Globus pallidus (tissue), 1 donor: Measurements from ENCODE around the gene GSG1L2.

ENCODE experiments used
- DNase-seq: peaks from one replicate; pipeline ENCODE4 v3.0.0-alpha.2; 2015; ENCODE audit warnings: low spot score

GSG1L2 gene

GRCh38 chr17:9824797-9825338, 3.0 kb upstream of the GSG1L2 start:
- no peak for DNase-seq

GRCh38 chr17:9824094-9824493, 2.2 kb upstream of the GSG1L2 start:
- no peak for DNase-seq

DNA sequence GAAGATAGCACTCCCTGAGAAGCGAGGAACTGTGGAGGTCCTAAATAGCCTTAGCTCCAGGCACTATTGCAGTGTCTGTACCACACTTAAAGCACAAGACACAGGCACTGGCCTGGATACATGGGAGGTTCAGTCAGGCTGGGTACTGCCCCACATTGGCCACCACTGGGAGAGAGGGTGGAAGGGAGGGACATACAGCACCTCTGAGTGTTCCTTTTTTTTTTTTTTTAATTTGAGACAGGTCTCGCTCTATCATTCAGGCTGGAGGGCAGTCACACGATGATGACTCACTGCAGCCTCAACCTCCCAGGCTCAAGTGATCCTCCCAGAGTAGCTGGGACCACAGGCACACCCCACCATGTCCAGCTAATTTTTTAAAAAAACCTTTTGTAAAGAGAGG, 1.4 kb downstream of the GSG1L2 start:
- no peak for DNase-seq

GRCh38 chr17:9818760-9819159, 3.1 kb downstream of the GSG1L2 start:
- DNase-seq, result no peak

GRCh38 chr17:9817086-9817485, 4.8 kb downstream of the GSG1L2 start:
- DNase-seq, result no peak

DNA sequence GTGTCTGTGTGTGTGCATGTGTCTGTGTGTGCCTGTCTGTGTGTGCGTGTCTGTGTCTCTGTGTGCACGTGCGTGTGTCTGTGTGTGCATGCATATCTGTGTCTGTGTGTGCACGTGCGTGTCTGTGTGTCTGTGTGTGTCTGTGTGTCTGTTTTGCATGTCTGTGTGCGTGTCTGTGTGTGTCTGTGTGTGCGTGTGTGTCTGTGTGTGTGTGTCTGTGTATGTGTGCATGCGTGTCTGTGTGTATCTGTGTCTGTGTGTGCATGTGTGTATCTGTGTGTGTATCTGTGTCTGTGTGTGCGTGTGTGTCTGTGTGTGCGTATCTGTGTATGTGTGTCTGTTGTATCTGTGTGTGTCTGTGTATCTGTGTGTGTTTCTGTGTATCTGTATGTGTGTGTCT, 5.4 kb downstream of the GSG1L2 start:
- no peak for DNase-seq

DNA sequence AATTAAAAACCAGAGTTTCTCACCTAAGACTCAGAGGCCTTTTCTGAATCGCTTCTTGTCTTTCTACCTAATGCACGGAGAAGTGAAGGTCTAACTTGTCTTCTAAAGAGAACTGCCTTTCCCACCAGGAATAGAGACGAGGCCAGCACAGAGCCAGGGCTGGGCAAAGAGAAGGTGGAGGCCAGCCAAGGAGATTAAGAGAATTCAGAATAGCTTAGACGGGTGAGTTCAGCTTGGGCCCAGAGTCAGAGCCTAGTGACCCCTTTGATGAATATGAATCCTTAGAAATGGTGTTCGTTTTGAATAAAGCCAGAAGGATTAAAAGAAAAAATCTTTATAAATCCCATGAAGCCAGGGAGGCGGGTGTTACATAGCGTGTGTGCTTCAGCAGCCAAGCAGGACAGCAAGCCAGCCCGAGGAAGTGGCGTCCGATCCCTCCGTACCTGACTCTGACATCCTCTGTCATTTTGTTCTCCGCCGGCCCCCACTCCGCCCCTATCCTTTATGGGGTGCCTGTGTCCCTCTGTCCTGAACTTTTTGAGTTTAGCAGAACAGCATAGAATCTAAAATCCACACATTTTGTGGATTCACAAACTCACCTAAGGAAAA, 7.4 kb downstream of the GSG1L2 start:
- no peak for DNase-seq

DNA sequence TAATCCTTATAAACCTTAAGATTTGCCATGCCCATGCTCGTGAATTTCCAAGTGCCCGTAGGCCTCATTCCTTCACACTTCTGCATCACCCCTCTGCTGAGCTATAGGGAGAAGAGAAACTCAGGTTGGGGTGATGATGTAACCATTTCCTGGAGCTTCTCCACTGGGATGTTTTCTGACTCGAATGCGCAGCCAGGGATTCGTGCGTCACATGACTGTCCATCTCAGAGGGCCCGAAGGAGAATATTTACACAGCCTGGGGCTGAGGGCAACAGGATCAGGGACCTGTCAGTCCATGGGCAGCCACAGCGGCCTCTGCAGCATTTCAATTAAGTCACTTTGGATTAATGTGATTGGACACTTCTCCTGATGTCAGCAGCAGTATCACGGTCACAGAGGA, 8.7 kb downstream of the GSG1L2 start:
- no peak for DNase-seq

DNA sequence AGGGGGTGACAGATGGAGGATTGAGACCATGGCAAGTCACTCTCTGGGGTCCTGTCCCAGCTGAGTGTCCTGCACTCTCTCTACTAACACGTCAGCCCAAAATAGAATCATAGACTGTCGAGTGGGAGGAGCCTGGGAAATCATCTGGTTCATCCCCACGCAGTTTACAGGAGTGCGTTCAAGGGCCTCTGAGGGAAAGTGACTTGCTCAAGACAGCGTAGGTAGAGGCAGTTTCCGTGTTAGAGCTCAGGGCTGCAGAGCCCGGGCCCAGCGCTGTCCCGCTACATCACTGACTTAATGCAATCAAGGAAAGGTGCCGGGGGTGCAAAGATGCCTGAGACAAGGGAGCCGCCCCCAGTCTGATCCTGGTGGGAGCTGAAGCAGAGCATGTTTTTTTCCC, 10.3 kb downstream of the GSG1L2 start:
- no peak for DNase-seq

DNA sequence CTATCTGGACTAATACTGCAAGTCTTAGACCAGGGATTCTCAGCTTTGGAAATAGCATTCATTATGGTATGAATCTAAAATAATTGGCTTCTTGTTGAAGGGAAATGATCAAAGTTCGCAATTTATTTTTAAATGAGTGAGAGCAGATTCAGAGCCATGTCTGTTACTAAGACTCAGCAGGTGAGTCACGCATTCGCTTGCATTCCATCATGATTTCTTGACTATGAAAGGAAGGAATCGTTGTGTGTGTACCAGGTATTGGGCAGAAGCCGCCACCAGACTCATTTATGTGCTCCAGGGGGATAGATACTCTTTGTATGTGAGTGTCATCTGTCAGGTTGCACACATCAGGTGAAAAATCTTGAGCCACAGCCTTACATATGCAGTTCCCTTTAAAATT, 10.8 kb downstream of the GSG1L2 start:
- DNase-seq, result no peak

DNA sequence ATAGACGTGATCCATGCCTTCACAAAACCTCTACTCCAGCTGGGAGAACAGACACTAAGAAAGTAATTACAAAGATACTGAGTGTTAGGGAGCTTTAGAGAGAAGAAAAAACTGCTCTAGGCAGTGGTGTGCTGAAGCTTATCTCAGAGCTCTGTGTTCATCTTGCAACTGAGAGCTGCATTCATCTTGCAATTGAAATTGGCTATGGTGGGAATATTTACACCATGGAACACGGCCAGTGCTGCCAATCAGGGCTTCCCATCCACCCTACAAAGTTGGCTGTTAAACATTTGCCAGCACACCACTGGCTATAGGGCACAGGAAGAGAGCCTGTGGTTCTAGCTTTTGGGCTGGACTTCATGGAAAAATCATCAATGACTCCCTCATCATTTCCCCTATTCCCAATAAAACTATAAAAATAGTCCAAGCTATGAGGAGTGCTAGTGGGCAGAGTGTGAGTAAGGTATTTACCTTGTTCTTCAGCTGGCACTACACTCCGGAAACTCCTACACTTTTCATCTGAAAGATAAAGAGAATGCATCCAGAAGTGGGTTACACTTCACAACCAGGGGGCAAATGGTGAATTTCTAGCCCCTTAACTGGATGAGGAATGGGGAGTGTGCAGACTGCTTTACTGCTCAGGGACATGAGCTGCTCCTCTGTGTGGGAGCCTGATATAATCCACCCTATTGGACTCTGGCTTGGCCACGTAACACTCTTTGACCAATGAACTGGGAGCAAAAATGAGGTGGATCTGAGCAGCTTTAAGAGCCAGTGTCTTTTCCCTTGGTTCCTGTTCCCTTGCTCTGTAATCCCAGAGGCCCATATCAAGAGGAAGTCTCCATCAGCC, 11.6 kb downstream of the GSG1L2 start:
- DNase-seq, result no peak

- no peak for DNase-seq
Observed at GRCh38 chr17:9809409-9809808, 12.5 kb downstream of the GSG1L2 start.

DNA sequence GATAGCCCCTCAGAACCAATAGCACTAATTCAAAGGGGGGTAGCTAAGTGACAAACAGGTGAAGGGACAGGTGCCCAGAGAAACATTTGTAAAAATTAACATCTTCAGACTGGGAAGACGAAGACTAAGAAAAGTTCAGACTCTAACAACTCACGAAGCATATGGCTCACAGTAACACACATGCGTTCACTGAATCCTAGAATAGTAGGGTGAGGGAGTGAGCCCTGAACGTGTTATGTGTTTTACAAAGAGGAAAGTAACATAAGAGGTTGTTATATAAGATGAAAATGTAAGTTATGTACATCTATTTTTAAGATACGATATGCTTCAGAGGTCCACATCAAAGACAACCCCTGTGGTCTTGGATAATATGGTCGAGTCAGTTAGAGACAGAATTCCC, 15.2 kb downstream of the GSG1L2 start:
- no peak for DNase-seq

DNA sequence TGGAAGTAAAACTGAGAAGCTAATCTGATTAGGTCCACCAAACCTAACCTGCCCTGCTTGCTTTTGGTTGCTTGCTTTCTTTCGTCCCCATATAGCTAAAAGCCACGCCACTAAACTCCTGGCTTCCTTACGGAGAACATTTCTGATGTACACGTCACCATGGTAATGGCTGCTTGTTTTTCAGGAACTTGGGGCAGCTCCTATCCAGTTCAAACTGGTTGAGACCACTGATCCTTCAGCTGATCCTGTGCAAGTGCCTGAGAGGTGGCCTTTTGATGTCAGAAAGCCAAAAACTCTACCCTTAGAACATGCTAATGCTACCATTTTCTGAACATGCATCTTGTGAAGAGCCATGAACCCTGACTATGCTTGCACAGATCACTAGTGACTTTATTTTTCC, 16.1 kb downstream of the GSG1L2 start:
- DNase-seq, result no peak

- DNase-seq, result no peak
Observed at GRCh38 chr17:9802697-9803096, 19.2 kb downstream of the GSG1L2 start.

- DNase-seq, result no peak
Observed at GRCh38 chr17:9802294-9802693, 19.6 kb downstream of the GSG1L2 start.

DNA sequence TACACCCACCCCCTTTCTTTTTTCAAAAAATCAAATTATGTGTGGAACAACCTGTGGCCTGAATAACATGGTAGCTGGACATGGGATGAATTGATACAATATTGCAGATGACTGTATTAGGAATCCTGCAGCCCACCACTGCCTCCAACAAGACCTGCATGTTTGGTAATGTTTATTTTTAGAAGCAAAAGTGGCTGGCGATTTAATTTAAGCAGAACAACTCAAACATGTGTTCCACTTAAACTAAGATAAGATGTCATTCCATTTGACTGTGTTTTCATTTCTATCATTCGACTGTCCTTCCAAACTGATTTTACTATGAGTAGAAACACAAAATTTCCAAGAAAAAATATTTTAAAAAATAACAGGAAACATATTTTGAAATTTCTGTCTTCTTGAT, 20.4 kb downstream of the GSG1L2 start:
- DNase-seq, result no peak

- no peak for DNase-seq
Observed at GRCh38 chr17:9798724-9799123, 23.2 kb downstream of the GSG1L2 start.

DNA sequence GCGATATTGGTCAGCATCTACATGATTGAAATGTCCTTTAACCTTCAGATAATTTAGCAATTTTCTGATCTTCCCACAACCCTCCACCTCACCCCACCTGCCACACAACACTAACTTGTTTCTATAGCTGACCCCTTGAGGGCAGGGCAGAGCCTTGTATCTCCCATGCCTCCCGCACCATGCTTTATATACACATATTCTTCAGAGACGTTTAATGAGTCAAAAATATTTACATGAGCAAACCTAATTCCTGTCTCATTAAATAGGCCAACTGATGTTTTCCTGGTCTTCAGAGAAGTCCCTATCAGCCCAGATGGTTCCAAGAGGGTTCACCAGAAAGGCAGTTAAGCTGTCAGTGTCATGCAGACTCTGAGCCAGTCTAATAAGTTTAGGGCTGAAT, 23.9 kb downstream of the GSG1L2 start:
- DNase-seq, result no peak

DNA sequence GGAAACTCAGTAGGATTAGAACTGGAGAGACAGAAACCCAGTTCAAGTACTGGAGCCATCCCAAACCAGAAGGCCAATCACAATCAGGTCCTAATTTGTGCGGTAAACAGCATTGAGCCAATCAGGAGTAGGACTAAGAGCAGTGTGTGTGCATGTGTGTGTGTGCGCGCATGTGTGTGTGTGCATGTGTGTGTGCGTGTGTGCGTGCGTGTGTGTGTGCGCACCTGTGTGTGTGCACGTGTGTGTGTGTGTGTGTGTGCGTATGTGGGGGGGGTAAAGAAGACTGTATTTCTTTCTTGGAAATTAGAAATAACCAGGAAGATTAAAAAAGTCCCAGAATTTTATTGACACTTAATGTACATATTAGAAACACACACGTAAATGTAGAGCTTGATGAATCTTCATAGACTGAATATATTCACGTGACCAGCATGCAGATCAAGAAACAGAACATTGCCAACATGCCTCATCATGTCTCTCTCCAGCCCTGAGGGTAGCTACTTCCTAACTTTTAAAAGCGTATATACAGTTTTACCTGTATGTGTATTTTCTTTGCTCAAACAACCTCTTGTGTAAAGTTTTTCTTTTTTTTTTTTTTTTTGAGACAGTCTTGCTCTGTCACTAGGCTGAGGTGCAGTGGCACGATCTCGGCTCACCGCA, 29.6 kb downstream of the GSG1L2 start:
- DNase-seq, result no peak

DNA sequence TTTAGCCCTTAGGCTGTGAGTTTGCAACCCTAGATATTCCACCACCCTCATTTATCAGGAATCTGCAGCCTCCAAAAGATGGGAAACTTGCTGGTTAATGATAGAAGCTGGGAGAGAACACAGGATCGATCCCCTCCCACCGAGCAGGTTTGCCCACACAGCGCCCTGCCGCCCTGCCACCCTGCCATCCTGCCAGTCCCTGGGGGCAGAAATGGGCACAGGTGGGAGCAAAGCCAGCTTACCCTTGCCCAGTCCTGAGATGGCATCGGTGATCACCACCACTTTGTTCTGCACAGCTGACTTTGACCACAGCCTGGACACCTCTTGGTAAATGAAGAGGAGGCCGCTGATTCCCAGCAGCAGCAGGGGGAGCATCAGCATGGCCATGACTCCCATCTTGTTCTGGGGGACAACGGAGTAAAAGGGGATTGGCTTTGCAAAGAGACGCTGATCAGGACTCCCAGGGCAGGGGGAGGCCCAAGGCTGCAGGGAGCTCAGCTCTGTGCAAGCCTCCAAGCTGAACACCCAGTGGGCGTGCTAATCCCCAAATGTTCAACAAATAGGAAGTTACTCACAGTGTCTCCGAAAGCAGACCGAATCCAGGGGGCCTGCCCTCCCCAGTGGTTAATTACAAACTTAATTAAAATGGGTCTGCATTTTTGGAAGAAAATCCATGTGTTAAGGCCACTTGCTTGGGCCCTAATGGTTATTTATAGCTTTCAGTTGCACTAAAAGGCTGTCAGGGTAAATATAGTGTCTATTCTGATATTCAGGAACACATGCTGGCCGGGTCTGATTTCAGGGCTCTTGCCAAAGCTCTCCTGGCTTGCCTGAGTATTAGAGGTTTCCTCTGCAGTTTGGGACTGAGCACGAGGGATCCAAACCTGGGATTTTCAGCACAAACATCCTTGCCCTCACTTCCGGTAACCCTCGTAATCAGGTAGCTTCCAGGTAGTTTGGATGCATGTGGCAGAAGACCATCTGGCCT, 30.7 kb downstream of the GSG1L2 start, which contains the start of gene DHRS7C:
Gene DHRS7C (minus strand): TSS at position 704 of the 988 bp plus-strand sequence. CDS start 308 bp downstream, at position 396.
- no peak for DNase-seq

GRCh38 chr17:9790316-9790715, 31.6 kb downstream of the GSG1L2 start:
- DNase-seq, result no peak
